SH-SY5Y (cell line): ENCODE measurements around the gene SLC37A4.

Source experiments
- GATA2 ChIP-seq: IDR thresholded peaks from 2 replicates; pipeline ENCODE4 v1.6.1; 2011; ENCODE audit warnings: mild to moderate bottlenecking, low read depth, low read length
- GATA3 ChIP-seq: IDR thresholded peaks from 2 replicates; pipeline ENCODE4 v1.6.1; 2011; ENCODE audit warnings: low read depth, mild to moderate bottlenecking, low read length, moderate library complexity

GRCh38 chr11:119057000-119057769, 26.5 kb upstream of the SLC37A4 start, which contains the start of gene HYOU1:
- TF ChIP-seq GATA2 (peak; percentile 69), GATA3 (no peak)
